RWPE2 (cell line): ENCODE measurements around the gene TTLL8.
A peak's percentile ranks its signal among the peaks of the same experiment; 100 is the strongest.

Source experiments
- ATAC-seq: fragments of 200-7000 bp; cut with Tn5 transposase; 3 replicates; pipeline ENCODE4 v1.9.1; 2021; ENCODE audit warnings: low read depth
- DNase-seq: peaks from one replicate; pipeline ENCODE4 v3.0.0-alpha.2; 2020; ENCODE audit warnings: low spot score
- H3K27ac ChIP-seq: fragments of 450-650 bp; 2 replicates; pipeline ENCODE4 v1.5.1; 2017; ENCODE audit warnings: mild to moderate bottlenecking; ENCODE audit not compliant: poor library complexity, severe bottlenecking
- H3K27me3 ChIP-seq: fragments of 250-450 bp; sonication (Bioruptor Pico); 2 replicates; pipeline ENCODE4 v1.5.1; 2021; ENCODE audit warnings: mild to moderate bottlenecking, moderate library complexity; ENCODE audit not compliant: insufficient read depth, poor library complexity, severe bottlenecking
- H3K36me3 ChIP-seq: fragments of 250-450 bp; sonication (Bioruptor Pico); 2 replicates; pipeline ENCODE4 v1.5.1; 2020; ENCODE audit warnings: low read depth, mild to moderate bottlenecking, moderate library complexity
- H3K4me1 ChIP-seq: fragments of 250-450 bp; sonication (Bioruptor Pico); 2 replicates; pipeline ENCODE4 v1.5.1; 2021; ENCODE audit warnings: mild to moderate bottlenecking, moderate library complexity; ENCODE audit not compliant: insufficient read depth, poor library complexity, severe bottlenecking
- H3K4me3 ChIP-seq: fragments of 250-450 bp; sonication (Bioruptor Pico); 2 replicates; pipeline ENCODE4 v1.5.1; 2021; ENCODE audit warnings: mild to moderate bottlenecking, moderate library complexity; ENCODE audit not compliant: severe bottlenecking
- H3K9me3 ChIP-seq: fragments of 250-450 bp; sonication (Bioruptor Pico); 2 replicates; pipeline ENCODE4 v1.5.1; 2021; ENCODE audit warnings: mild to moderate bottlenecking, moderate library complexity; ENCODE audit not compliant: severe bottlenecking
- TF ChIP-seq, protein P1 (sequence below): fragments of 450-650 bp; IDR thresholded peaks from one replicate; pipeline ENCODE4 v1.5.1; 2017; ENCODE audit warnings: mild to moderate bottlenecking, moderate library complexity; ENCODE audit not compliant: poor library complexity, severe bottlenecking

The TTLL8 gene

DNA sequence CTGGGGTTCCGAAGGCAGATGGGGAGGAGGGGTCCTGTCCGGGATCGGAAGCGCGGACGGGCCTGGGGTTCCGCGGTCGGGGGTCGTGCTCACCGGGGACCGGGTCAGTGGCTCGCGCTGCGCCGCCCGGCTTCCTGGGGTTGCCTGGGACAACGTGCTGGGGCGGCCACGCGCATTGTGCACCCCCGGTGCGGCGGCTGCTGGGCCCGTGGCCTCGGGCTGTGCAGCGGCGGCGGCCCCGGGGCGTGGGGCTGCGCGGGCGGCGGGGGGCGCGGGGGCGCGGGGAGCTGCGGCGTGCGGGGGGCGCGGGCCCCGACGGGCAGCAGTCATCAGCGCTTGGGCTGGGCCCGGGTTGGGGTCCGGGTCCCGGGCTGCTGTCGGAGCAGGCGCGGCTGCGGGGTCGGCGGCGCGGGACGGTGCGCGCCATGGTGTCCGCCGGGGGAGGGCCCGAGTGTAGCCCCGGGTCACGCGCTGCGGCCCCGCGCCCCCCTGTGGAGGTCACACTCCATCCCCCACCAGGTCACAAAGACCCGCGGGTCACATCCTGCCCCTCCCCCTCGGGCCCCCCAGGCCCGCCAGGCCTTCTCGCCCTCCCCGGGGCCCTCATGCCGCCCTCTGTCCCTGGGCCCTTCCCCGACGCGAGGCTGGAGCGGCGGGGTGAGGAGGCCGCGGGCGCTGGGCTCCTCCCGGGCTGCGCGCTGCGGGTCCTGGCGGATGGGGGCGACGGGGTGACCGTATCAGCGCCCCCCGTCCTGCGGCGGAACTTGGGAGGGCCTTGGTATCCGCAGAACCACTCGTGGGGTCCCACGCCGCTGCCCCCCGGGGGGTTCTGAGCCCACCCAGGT, at the start of gene TTLL8:
Gene TTLL8, minus strand, starts transcription at position 238 of the 845 bp plus-strand sequence.
- no peaks in the 10 kb centered on the region for H3K36me3 ChIP-seq
- DNase-seq, result no peak
- H3K27ac ChIP-seq, result no peak within 1 kb of the TSS
- H3K4me3 ChIP-seq, result no peak within 1 kb of the TSS
- no peak for ATAC-seq
- TF ChIP-seq, protein P1, sequence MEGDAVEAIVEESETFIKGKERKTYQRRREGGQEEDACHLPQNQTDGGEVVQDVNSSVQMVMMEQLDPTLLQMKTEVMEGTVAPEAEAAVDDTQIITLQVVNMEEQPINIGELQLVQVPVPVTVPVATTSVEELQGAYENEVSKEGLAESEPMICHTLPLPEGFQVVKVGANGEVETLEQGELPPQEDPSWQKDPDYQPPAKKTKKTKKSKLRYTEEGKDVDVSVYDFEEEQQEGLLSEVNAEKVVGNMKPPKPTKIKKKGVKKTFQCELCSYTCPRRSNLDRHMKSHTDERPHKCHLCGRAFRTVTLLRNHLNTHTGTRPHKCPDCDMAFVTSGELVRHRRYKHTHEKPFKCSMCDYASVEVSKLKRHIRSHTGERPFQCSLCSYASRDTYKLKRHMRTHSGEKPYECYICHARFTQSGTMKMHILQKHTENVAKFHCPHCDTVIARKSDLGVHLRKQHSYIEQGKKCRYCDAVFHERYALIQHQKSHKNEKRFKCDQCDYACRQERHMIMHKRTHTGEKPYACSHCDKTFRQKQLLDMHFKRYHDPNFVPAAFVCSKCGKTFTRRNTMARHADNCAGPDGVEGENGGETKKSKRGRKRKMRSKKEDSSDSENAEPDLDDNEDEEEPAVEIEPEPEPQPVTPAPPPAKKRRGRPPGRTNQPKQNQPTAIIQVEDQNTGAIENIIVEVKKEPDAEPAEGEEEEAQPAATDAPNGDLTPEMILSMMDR, result no peak
- H3K27me3 ChIP-seq, result peaks cover 22% of the 10 kb centered on the region
- no peaks in the 10 kb centered on the region for H3K9me3 ChIP-seq
- no peaks in the 10 kb centered on the region for H3K4me1 ChIP-seq

DNA sequence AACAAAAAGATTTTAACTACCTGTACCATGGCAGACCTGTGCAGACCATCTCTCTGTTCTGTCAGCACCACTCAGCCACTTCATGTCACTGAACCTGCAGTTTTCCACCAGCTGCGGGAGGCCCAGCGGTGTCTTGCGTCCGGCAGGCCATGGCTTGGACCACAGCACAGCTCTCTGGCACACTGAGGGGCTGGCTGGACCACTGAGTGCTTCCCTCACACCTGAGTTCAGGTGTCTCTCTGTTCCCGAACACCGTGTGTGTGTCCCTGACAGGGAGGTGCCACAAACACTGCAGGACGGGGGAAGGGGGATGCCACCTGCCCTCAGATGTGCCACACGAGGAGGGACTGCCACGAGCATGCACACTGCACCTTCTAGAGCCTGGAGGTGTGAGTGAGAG, 49.4 kb upstream of the TTLL8 start:
- no peak overlapping the region for H3K27ac ChIP-seq
- H3K4me1 ChIP-seq, result peaks cover 11% of the 10 kb centered on the region
- no peak for DNase-seq
- no peaks in the 10 kb centered on the region for H3K27me3 ChIP-seq
- no peak for ATAC-seq
- TF ChIP-seq, protein P1, result no peak
- no peaks in the 10 kb centered on the region for H3K9me3 ChIP-seq
- H3K4me3 ChIP-seq, result no peak overlapping the region
- H3K36me3 ChIP-seq, result no peaks in the 10 kb centered on the region

DNA sequence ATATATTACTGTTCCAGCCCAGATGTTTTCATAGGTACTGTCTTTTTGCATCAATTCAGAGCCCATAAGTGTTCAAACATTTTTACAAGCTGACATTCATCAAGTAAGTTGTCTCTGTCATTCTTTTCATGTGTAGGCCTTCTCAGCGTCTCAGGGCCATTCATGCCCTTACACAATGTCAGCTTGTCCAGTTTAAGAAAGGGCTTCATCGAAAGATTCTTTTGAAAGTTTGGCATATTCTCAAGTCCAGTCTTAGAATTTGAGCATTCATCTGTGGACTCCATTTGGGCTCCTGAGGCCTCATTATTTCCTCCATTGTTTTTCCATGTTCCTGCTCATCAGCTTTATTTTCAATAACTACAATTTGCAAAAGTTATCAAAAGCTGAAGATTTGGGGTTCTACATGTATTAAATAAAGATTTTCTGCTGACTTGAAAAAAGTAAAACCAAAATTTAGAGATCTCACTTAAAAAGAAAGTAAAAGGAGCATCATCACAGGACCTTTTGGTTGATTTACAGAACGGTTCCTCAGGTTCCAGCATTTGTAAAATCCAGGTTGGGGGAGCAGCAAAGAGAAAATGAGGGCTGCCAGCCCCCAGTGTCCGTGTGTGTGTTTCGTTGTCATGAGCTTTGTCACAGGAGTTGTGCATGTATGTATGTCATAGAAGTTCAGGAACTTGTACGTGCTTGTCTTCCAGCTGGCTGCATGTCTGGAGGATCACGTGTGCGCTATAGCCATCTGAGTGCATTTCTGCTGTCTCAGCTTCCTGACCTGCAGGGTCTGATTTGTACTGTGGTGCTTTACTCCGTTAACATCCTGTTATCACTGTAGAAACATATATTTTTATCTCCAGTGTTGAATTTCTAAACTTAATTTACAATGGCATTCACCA, 47.4 kb upstream of the TTLL8 start:
- Histone ChIP-seq H3K36me3 (no peaks in the 10 kb centered on the region), H3K9me3 (no peaks in the 10 kb centered on the region), H3K4me3 (no peak overlapping the region), H3K4me1 (peaks cover 11% of the 10 kb centered on the region), H3K27me3 (no peaks in the 10 kb centered on the region), H3K27ac (no peak overlapping the region)
- ATAC-seq (peak; percentile 78), DNase-seq (no peak)
- TF ChIP-seq, protein P1, result no peak

DNA sequence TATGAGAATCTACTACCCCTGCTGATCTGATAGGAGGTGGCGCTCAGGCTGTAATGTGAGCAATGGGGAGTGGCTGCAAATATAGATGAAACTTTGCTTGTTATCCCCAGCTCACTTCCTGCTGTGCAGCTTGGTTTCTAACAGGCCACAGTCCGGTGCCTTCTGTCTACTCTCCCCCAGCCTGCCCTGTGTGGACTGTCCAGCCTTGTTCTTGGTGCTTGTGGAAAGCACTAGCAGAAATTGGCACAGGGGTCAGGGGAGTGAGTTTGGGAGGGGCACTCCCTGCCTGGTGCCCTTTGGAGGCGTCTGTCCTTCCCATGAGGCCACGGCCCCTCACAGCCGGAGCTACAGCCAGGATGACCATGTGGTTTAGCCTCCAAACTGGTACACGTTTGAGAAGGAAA, 46.0 kb upstream of the TTLL8 start:
- no peak overlapping the region for H3K4me3 ChIP-seq
- H3K4me1 ChIP-seq, result peaks cover 11% of the 10 kb centered on the region
- DNase-seq, result no peak
- TF ChIP-seq, protein P1, result no peak
- no peaks in the 10 kb centered on the region for H3K27me3 ChIP-seq
- H3K27ac ChIP-seq, result no peak overlapping the region
- H3K9me3 ChIP-seq, result no peaks in the 10 kb centered on the region
- no peak for ATAC-seq
- no peaks in the 10 kb centered on the region for H3K36me3 ChIP-seq
